Measurements from ENCODE around the gene SASH1. TPM values are rescaled to one million over a fixed set of nuclear protein-coding genes. Genes with fewer than 3 reads are reported as not detected.
A peak's percentile ranks its signal among the peaks of the same experiment; 100 is the strongest.

Gene SASH1
- total and polyA plus RNA-seq, 2 donors (not counting 1 experiment from before 2014, with no cell fraction given): 38.6 to 44.6 TPM

GRCh38 chr6:148524976-148525375 is 182.3 kb downstream of the SASH1 start:
- peak; percentile 85 to 92 for DNase-seq (ENCODE audit: low read depth in 2 of 2)
- H3K9me3 ChIP-seq (ENCODE audit: control insufficient read depth, insufficient read depth, low read depth, low read length): no peaks in the 10 kb centered on the region
- H3K4me1 ChIP-seq (ENCODE audit: control insufficient read depth, extremely low read depth, insufficient read depth, low read length): peaks cover 49% of the 10 kb centered on the region
- peaks cover 5% of the 10 kb centered on the region for H3K36me3 ChIP-seq (ENCODE audit: control insufficient read depth, insufficient read depth, low read length)
- peaks cover 2% of the 10 kb centered on the region for H3K79me2 ChIP-seq (ENCODE audit: control insufficient read depth, insufficient read depth, low read length)
- H3K4me3 ChIP-seq (replicated peaks in 1 of 4; ENCODE audit: control extremely low read depth in 1 of 4, insufficient read depth in 1 of 4, low read depth in 3 of 4, low read length in 4 of 4): peak overlapping the region; percentile 48 to 54 (median 52)
- no peaks in the 10 kb centered on the region for H3K27me3 ChIP-seq (ENCODE audit: control insufficient read depth, insufficient read depth, low read length)
- peak overlapping the region; percentile 98 for H3K4me2 ChIP-seq (ENCODE audit: extremely low read depth, insufficient read depth, low read length)
- no peak for TF ChIP-seq EZH2 (IDR thresholded peaks at IDR 0.05; ENCODE audit: low read length, missing control alignments)
- no peaks in the 10 kb centered on the region for H4K20me1 ChIP-seq (ENCODE audit: control insufficient read depth, extremely low read depth, insufficient read depth, low read length)
- H2AFZ ChIP-seq (ENCODE audit: low read length): no peak overlapping the region
- peak overlapping the region; percentile 73 for H3K9ac ChIP-seq (ENCODE audit: insufficient read depth, low read length)
- H3K27ac ChIP-seq (ENCODE audit: insufficient read depth, low read length): peak overlapping the region; percentile 98

- H3K9ac ChIP-seq (ENCODE audit: insufficient read depth, low read length): peak overlapping the region; percentile 73
- peaks cover 2% of the 10 kb centered on the region for H3K79me2 ChIP-seq (ENCODE audit: control insufficient read depth, insufficient read depth, low read length)
- H3K36me3 ChIP-seq (ENCODE audit: control insufficient read depth, insufficient read depth, low read length): peaks cover under 1% of the 10 kb centered on the region
- TF ChIP-seq EZH2 (IDR thresholded peaks at IDR 0.05; ENCODE audit: low read length, missing control alignments): no peak
- TF ChIP-seq CTCF (conservative IDR thresholded peaks at IDR 0.05 in 1 of 2, IDR thresholded peaks at IDR 0.05 in 1 of 2; ENCODE audit: low read depth in 1 of 2, low read length in 2 of 2): no peak
- H3K9me3 ChIP-seq (ENCODE audit: control insufficient read depth, insufficient read depth, low read depth, low read length): no peaks in the 10 kb centered on the region
- no peaks in the 10 kb centered on the region for H4K20me1 ChIP-seq (ENCODE audit: control insufficient read depth, extremely low read depth, insufficient read depth, low read length)
- H2AFZ ChIP-seq (ENCODE audit: low read length): no peak overlapping the region
- peak overlapping the region; percentile 98 for H3K4me2 ChIP-seq (ENCODE audit: extremely low read depth, insufficient read depth, low read length)
- H3K4me3 ChIP-seq (replicated peaks in 1 of 4; ENCODE audit: control extremely low read depth in 1 of 4, insufficient read depth in 1 of 4, low read depth in 3 of 4, low read length in 4 of 4): peak overlapping the region; percentile 48 to 54 (median 52)
- no peaks in the 10 kb centered on the region for H3K27me3 ChIP-seq (ENCODE audit: control insufficient read depth, insufficient read depth, low read length)
- H3K4me1 ChIP-seq (ENCODE audit: control insufficient read depth, extremely low read depth, insufficient read depth, low read length): peaks cover 50% of the 10 kb centered on the region
- DNase-seq (ENCODE audit: low read depth in 2 of 2): peak; percentile 91 to 96
- peak overlapping the region; percentile 98 for H3K27ac ChIP-seq (ENCODE audit: insufficient read depth, low read length)
Observed at GRCh38 chr6:148525453-148525852, 182.8 kb downstream of the SASH1 start.

- Histone ChIP-seq H3K4me1 (ENCODE audit: control insufficient read depth, extremely low read depth, insufficient read depth, low read length) (peaks cover 49% of the 10 kb centered on the region), H3K27ac (ENCODE audit: insufficient read depth, low read length) (peak overlapping the region; percentile 98), H3K27me3 (ENCODE audit: control insufficient read depth, insufficient read depth, low read length) (no peaks in the 10 kb centered on the region), H3K9me3 (ENCODE audit: control insufficient read depth, insufficient read depth, low read depth, low read length) (no peaks in the 10 kb centered on the region), H3K9ac (ENCODE audit: insufficient read depth, low read length) (no peak overlapping the region), H3K4me2 (ENCODE audit: extremely low read depth, insufficient read depth, low read length) (no peak overlapping the region), H3K4me3 (replicated peaks in 1 of 4; ENCODE audit: control extremely low read depth in 1 of 4, insufficient read depth in 1 of 4, low read depth in 3 of 4, low read length in 4 of 4) (no peak overlapping the region), H4K20me1 (ENCODE audit: control insufficient read depth, extremely low read depth, insufficient read depth, low read length) (no peaks in the 10 kb centered on the region), H2AFZ (ENCODE audit: low read length) (no peak overlapping the region), H3K36me3 (ENCODE audit: control insufficient read depth, insufficient read depth, low read length) (no peaks in the 10 kb centered on the region), H3K79me2 (ENCODE audit: control insufficient read depth, insufficient read depth, low read length) (peaks cover 2% of the 10 kb centered on the region)
- TF ChIP-seq EZH2 (IDR thresholded peaks at IDR 0.05; ENCODE audit: low read length, missing control alignments) (no peak), CTCF (conservative IDR thresholded peaks at IDR 0.05 in 1 of 2, IDR thresholded peaks at IDR 0.05 in 1 of 2; ENCODE audit: low read depth in 1 of 2, low read length in 2 of 2) (no peak)
- no peak for DNase-seq (ENCODE audit: low read depth in 2 of 2)
Observed at GRCh38 chr6:148526145-148526544, 183.5 kb downstream of the SASH1 start.
